ENCODE data around the gene EML3. TPM values are rescaled to one million over a fixed set of nuclear protein-coding genes. Genes with fewer than 3 reads are reported as not detected.
A peak's percentile ranks its signal among the peaks of the same experiment; 100 is the strongest.

The EML3 gene
- total and polyA plus RNA-seq, 12 donors = 7.7 to 50.4 (median 16.2) TPM

GRCh38 chr11:62554387-62555167 is 58.0 kb downstream of the EML3 start:
- Histone ChIP-seq H3K36me3 (peaks cover 0 to 27% (median 10%) of the 10 kb centered on the region in 9 donors), H3K27me3 (no peaks in the 10 kb centered on the region), H3K27ac (peak overlapping the region; percentile 76 to 98 (median 92)), H3K4me3 (no peak overlapping the region), H3K4me1 (peaks cover 34 to 86% (median 78%) of the 10 kb centered on the region in 9 donors), H3K9me3 (no peaks in the 10 kb centered on the region)
- WGBS, 2 donors = 77 to 80% methylated on average over 7 of the region's 7 CpGs
- TF ChIP-seq, protein P1, sequence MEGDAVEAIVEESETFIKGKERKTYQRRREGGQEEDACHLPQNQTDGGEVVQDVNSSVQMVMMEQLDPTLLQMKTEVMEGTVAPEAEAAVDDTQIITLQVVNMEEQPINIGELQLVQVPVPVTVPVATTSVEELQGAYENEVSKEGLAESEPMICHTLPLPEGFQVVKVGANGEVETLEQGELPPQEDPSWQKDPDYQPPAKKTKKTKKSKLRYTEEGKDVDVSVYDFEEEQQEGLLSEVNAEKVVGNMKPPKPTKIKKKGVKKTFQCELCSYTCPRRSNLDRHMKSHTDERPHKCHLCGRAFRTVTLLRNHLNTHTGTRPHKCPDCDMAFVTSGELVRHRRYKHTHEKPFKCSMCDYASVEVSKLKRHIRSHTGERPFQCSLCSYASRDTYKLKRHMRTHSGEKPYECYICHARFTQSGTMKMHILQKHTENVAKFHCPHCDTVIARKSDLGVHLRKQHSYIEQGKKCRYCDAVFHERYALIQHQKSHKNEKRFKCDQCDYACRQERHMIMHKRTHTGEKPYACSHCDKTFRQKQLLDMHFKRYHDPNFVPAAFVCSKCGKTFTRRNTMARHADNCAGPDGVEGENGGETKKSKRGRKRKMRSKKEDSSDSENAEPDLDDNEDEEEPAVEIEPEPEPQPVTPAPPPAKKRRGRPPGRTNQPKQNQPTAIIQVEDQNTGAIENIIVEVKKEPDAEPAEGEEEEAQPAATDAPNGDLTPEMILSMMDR (IDR thresholded peaks at IDR 0.05) = no peak
- intact Hi-C loops (cut with DNase I) = loop anchor here in 1 of 10 donors (5.0 kb wide), 1 partner anchor 57 kb away; no protein-coding TSS in a partner anchor
- ATAC-seq (no peak), DNase-seq (no peak)

DNA sequence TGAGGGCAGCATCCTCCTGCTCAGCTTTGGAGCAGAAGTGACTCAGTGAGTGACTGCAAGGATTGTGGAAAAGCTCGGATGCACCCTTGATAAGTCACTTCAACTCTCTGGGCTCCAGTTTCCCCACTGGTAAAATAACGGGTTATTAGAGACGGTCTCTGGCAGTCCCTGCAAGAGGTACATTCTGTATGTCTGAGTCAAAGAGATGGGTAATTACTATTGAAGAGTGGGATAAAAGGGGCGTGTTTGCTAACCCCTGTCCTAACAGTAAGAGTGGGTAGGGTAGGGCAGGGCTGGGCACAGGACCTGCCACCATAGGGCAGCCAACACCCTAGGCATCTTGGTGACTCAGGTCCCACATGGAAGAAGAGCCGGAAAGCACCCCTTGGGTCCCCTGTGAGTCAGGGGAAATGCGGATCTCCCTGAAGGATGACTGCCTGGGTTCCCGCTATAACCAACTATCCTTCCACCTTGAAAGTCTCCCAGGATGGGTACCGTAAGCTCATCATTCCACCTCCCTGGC is 58.7 kb downstream of the EML3 start:
- ATAC-seq = no peak
- H3K9me3 ChIP-seq = no peaks in the 10 kb centered on the region
- peaks cover 35 to 89% (median 83%) of the 10 kb centered on the region in 9 donors for H3K4me1 ChIP-seq
- intact Hi-C loops (cut with DNase I) = no loop called here
- TF ChIP-seq, protein P1 (IDR thresholded peaks at IDR 0.05) = no peak
- peaks cover 0 to 20% (median 3%) of the 10 kb centered on the region in 9 donors for H3K36me3 ChIP-seq
- H3K27ac ChIP-seq = peak overlapping the region; percentile 76 to 98 (median 92)
- 80 to 87% methylated on average over 8 of the region's 8 CpGs for WGBS, 2 donors
- H3K4me3 ChIP-seq = peak overlapping the region in 2 of 10 donors; percentile 25 to 29
- no peaks in the 10 kb centered on the region for H3K27me3 ChIP-seq
- no peak for DNase-seq

DNA sequence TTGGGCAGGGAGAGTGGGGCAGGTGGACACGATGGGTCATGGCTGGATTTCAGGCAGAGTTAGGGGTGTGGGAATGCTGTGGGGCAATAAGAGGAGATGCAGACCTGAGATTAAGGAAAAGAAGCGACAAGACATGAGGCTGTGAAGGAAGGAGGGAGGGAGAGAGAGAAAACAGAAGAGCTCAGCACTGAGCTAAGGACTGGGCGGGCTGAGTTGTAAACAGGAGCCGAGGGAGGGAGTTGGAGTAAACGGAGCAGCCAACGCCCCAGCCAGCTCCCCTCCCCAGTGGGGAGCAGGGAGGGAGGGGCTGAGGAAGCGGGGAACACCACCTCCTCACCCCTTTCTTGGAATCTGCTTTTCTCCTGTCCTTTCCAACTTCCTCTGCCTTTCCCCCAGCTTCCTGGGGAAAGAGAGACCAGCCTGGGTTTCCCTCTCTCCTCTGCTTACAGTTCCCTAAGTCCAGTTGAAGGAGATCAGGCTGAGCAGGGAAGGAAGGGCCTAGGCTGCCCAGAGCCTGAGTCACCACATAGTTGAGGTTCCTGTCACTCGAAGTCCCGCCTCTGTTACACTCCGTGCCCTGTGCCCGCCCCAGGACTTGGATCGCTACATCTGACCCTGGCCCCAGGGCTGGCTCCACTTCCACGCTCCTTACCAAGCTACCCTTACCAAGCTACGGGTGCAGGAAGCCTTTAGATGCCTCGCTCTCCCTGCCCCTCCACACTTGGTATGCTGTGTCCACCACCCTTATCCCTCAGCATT is 59.3 kb downstream of the EML3 start:
- peak; percentile 76 to 85 (median 84) for ATAC-seq
- peak overlapping the region; percentile 76 to 98 (median 92) for H3K27ac ChIP-seq
- WGBS, 2 donors = 7 to 10% methylated on average over 15 of the region's 15 CpGs
- H3K36me3 ChIP-seq = peaks cover 0 to 14% (median 0%) of the 10 kb centered on the region in 9 donors
- peak; percentile 79 to 85 for DNase-seq
- H3K4me1 ChIP-seq = peaks cover 38 to 96% (median 86%) of the 10 kb centered on the region in 9 donors
- H3K27me3 ChIP-seq = no peaks in the 10 kb centered on the region
- H3K4me3 ChIP-seq = peak overlapping the region in 8 of 10 donors; percentile 0 to 29 (median 24)
- TF ChIP-seq, protein P1 (IDR thresholded peaks at IDR 0.05) = no peak
- intact Hi-C loops (cut with DNase I) = no loop called here
- H3K9me3 ChIP-seq = no peaks in the 10 kb centered on the region

- DNase-seq = no peak
- Histone ChIP-seq H3K4me3 (peak overlapping the region in 8 of 10 donors; percentile 0 to 29 (median 24)), H3K27me3 (no peaks in the 10 kb centered on the region), H3K9me3 (no peaks in the 10 kb centered on the region), H3K27ac (peak overlapping the region; percentile 76 to 98 (median 92)), H3K4me1 (peaks cover 38 to 100% (median 88%) of the 10 kb centered on the region in 9 donors), H3K36me3 (peaks cover 0 to 8% (median 0%) of the 10 kb centered on the region in 9 donors)
- ATAC-seq = no peak
- intact Hi-C loops (cut with DNase I) = no loop called here
- 30 to 36% methylated on average over 4 of the region's 4 CpGs for WGBS, 2 donors
- TF ChIP-seq, protein P1 (IDR thresholded peaks at IDR 0.05) = no peak
Observed at GRCh38 chr11:62552485-62553079, 60.0 kb downstream of the EML3 start.
